HEK293 (cell line): Measurements from ENCODE around the gene RGS19.

ENCODE experiments used
- CTCF ChIA-PET: fragments of 350-600 bp; formaldehyde crosslinking; extraction: SDS; loops from one replicate; lab custom pipeline; 2021; ENCODE audit warnings: antibody characterized with exemption; lab: Yijun Ruan, JAX
- POLR2A ChIA-PET: fragments of 300-600 bp; formaldehyde crosslinking; extraction: SDS; loops from one replicate; lab custom pipeline; 2020; ENCODE audit warnings: antibody characterized with exemption, inconsistent platforms; lab: Yijun Ruan, JAX
- H3K27ac ChIP-seq: fragments of 200-500 bp; sonication (Bioruptor generic); 2 replicates; pipeline ENCODE4 v1.5.1; 2014; ENCODE audit warnings: low read depth, low read length, control low read depth, inconsistent platforms; ENCODE audit errors: extremely low read depth
- H3K36me3 ChIP-seq, 2 experiments: fragments of 200-500 bp in 1 of 2; sonication (Bioruptor generic) in 1 of 2; 1 replicate in 1 of 2; 2 replicates in 1 of 2; pipeline ENCODE4 v1.5.1; 2014 to 2017; ENCODE audit warnings: inconsistent platforms in 2 of 2, low read length in 2 of 2; ENCODE audit not compliant: control insufficient read depth in 2 of 2, insufficient read depth in 1 of 2
- H3K4me1 ChIP-seq: fragments of 200-500 bp; sonication (Bioruptor generic); 2 replicates; pipeline ENCODE4 v1.5.1; 2014; ENCODE audit warnings: mild to moderate bottlenecking, low read length, inconsistent platforms; ENCODE audit not compliant: control insufficient read depth, insufficient read depth
- H3K4me3 ChIP-seq: 2 replicates; pipeline ENCODE4 v1.5.1; 2011; ENCODE audit warnings: low read depth, mild to moderate bottlenecking, control low read depth, low read length, moderate library complexity
- H3K9me3 ChIP-seq: fragments of 200-500 bp; sonication (Bioruptor generic); 2 replicates; pipeline ENCODE4 v1.5.1; 2014; ENCODE audit warnings: low read depth, low read length, inconsistent platforms; ENCODE audit not compliant: control insufficient read depth, insufficient read depth
- EGR2 ChIP-seq: fragments of 450-650 bp; formaldehyde crosslinking; IDR thresholded peaks from 2 replicates; pipeline ENCODE4 v1.5.1; 2016; ENCODE audit warnings: low read depth, missing biosample characterization, missing genetic modification characterization
- FEZF1 ChIP-seq: fragments of 450-650 bp; formaldehyde crosslinking; IDR thresholded peaks from 2 replicates; pipeline ENCODE4 v1.5.1; 2016; ENCODE audit warnings: missing biosample characterization, missing genetic modification characterization
- MZF1 ChIP-seq: fragments of 450-650 bp; formaldehyde crosslinking; IDR thresholded peaks from 2 replicates; pipeline ENCODE4 v1.5.1; 2017; ENCODE audit warnings: missing biosample characterization, missing genetic modification characterization, borderline replicate concordance
- OVOL3 ChIP-seq: fragments of 450-650 bp; formaldehyde crosslinking; IDR thresholded peaks from 2 replicates; pipeline ENCODE4 v1.5.1; 2016; ENCODE audit warnings: missing biosample characterization, missing genetic modification characterization
- SCRT1 ChIP-seq: fragments of 450-650 bp; formaldehyde crosslinking; IDR thresholded peaks from 2 replicates; pipeline ENCODE4 v1.5.1; 2016; ENCODE audit warnings: missing biosample characterization, missing genetic modification characterization, borderline replicate concordance
- ZBTB17 ChIP-seq: fragments of 450-650 bp; formaldehyde crosslinking; IDR thresholded peaks from 2 replicates; pipeline ENCODE4 v1.5.1; 2016; ENCODE audit warnings: missing biosample characterization, missing genetic modification characterization
- ZBTB21 ChIP-seq: fragments of 450-650 bp; formaldehyde crosslinking; IDR thresholded peaks from 2 replicates; pipeline ENCODE4 v1.5.1; 2017; ENCODE audit warnings: missing biosample characterization, missing genetic modification characterization
- ZBTB48 ChIP-seq: fragments of 450-650 bp; formaldehyde crosslinking; IDR thresholded peaks from 2 replicates; pipeline ENCODE4 v1.5.1; 2016; ENCODE audit warnings: missing biosample characterization, missing genetic modification characterization
- ZNF121 ChIP-seq: fragments of 450-650 bp; formaldehyde crosslinking; IDR thresholded peaks from 2 replicates; pipeline ENCODE4 v1.5.1; 2016; ENCODE audit warnings: missing biosample characterization, missing genetic modification characterization
- ZNF140 ChIP-seq: fragments of 450-650 bp; formaldehyde crosslinking; IDR thresholded peaks from 2 replicates; pipeline ENCODE4 v1.5.1; 2016; ENCODE audit warnings: missing biosample characterization, missing genetic modification characterization
- ZNF175 ChIP-seq: fragments of 450-650 bp; formaldehyde crosslinking; IDR thresholded peaks from 2 replicates; pipeline ENCODE4 v1.5.1; 2016; ENCODE audit warnings: missing biosample characterization, missing genetic modification characterization
- ZNF184 ChIP-seq: fragments of 450-650 bp; IDR thresholded peaks from 2 replicates; pipeline ENCODE4 v1.5.1; 2018; ENCODE audit warnings: missing biosample characterization, mild to moderate bottlenecking, missing genetic modification characterization
- ZNF239 ChIP-seq: fragments of 450-650 bp; formaldehyde crosslinking; IDR thresholded peaks from 2 replicates; pipeline ENCODE4 v1.5.1; 2016; ENCODE audit warnings: missing biosample characterization, missing genetic modification characterization
- ZNF24 ChIP-seq: fragments of 450-650 bp; formaldehyde crosslinking; IDR thresholded peaks from 2 replicates; pipeline ENCODE4 v1.5.1; 2016; ENCODE audit warnings: missing biosample characterization, missing genetic modification characterization
- ZNF274 ChIP-seq, 2 experiments: fragments of 200-500 bp in 1 of 2; fragments of 450-650 bp in 1 of 2; sonication (Bioruptor generic) in 1 of 2; formaldehyde crosslinking in 1 of 2; IDR thresholded peaks; 2 replicates each; pipeline versions ENCODE4 v1.5.1 to v1.6.1; 2014 to 2016; ENCODE audit warnings: borderline replicate concordance in 1 of 2, inconsistent platforms in 1 of 2, low read length in 1 of 2, missing biosample characterization in 1 of 2, missing genetic modification characterization in 1 of 2
- ZNF292 ChIP-seq: fragments of 450-650 bp; formaldehyde crosslinking; IDR thresholded peaks from 2 replicates; pipeline ENCODE4 v1.5.1; 2016; ENCODE audit warnings: low read depth, missing biosample characterization, missing genetic modification characterization, borderline replicate concordance
- ZNF394 ChIP-seq: fragments of 450-650 bp; formaldehyde crosslinking; IDR thresholded peaks from 2 replicates; pipeline ENCODE4 v1.5.1; 2016; ENCODE audit warnings: missing biosample characterization, missing genetic modification characterization, mild to moderate bottlenecking, moderate library complexity, borderline replicate concordance
- ZNF549 ChIP-seq: fragments of 450-650 bp; IDR thresholded peaks from 2 replicates; pipeline ENCODE4 v1.5.1; 2018; ENCODE audit warnings: missing biosample characterization, missing genetic modification characterization, mild to moderate bottlenecking, inconsistent platforms, moderate library complexity
- ZNF621 ChIP-seq: fragments of 450-650 bp; formaldehyde crosslinking; IDR thresholded peaks from 2 replicates; pipeline ENCODE4 v1.5.1; 2017; ENCODE audit warnings: missing biosample characterization, missing genetic modification characterization
- ZNF654 ChIP-seq: fragments of 450-650 bp; formaldehyde crosslinking; IDR thresholded peaks from 2 replicates; pipeline ENCODE4 v1.5.1; 2016; ENCODE audit warnings: low read depth, missing biosample characterization, missing genetic modification characterization
- ZNF658 ChIP-seq: fragments of 450-650 bp; formaldehyde crosslinking; IDR thresholded peaks from 2 replicates; pipeline ENCODE4; 2016; ENCODE audit warnings: missing biosample characterization, missing genetic modification characterization
- ZNF701 ChIP-seq: fragments of 450-650 bp; formaldehyde crosslinking; IDR thresholded peaks from 2 replicates; pipeline ENCODE4 v1.5.1; 2016; ENCODE audit warnings: missing biosample characterization, missing genetic modification characterization
- ZNF747 ChIP-seq: fragments of 450-650 bp; formaldehyde crosslinking; IDR thresholded peaks from 2 replicates; pipeline ENCODE4 v1.5.1; 2016; ENCODE audit warnings: missing biosample characterization, missing genetic modification characterization
- ZNF776 ChIP-seq: fragments of 450-650 bp; formaldehyde crosslinking; IDR thresholded peaks from 2 replicates; pipeline ENCODE4 v1.5.0; 2017; ENCODE audit warnings: missing biosample characterization, missing genetic modification characterization, borderline replicate concordance
- ZNF777 ChIP-seq: fragments of 450-650 bp; formaldehyde crosslinking; IDR thresholded peaks from 2 replicates; pipeline ENCODE4 v1.5.1; 2017; ENCODE audit warnings: missing biosample characterization, missing genetic modification characterization, borderline replicate concordance
- TF ChIP-seq, protein P1 (sequence below): fragments of 450-650 bp; formaldehyde crosslinking; IDR thresholded peaks from 2 replicates; pipeline ENCODE4 v1.5.1; 2017; ENCODE audit warnings: missing biosample characterization, missing genetic modification characterization
- TF ChIP-seq, protein P2 (sequence below): fragments of 450-650 bp; formaldehyde crosslinking; IDR thresholded peaks from 2 replicates; pipeline ENCODE4 v1.5.1; 2016; ENCODE audit warnings: missing biosample characterization, missing genetic modification characterization
- TF ChIP-seq, protein P3 (sequence below): fragments of 450-650 bp; formaldehyde crosslinking; IDR thresholded peaks from 2 replicates; pipeline ENCODE4 v1.5.1; 2017; ENCODE audit warnings: missing biosample characterization, missing genetic modification characterization
- TF ChIP-seq, protein P4 (sequence below): fragments of 450-650 bp; formaldehyde crosslinking; IDR thresholded peaks from 2 replicates; pipeline ENCODE4 v1.5.1; 2016; ENCODE audit warnings: missing biosample characterization, missing genetic modification characterization
- TF ChIP-seq, protein P5 (sequence below): fragments of 450-650 bp; formaldehyde crosslinking; IDR thresholded peaks from 2 replicates; pipeline ENCODE4 v1.5.1; 2016; ENCODE audit warnings: missing biosample characterization, missing genetic modification characterization

The RGS19 gene

DNA sequence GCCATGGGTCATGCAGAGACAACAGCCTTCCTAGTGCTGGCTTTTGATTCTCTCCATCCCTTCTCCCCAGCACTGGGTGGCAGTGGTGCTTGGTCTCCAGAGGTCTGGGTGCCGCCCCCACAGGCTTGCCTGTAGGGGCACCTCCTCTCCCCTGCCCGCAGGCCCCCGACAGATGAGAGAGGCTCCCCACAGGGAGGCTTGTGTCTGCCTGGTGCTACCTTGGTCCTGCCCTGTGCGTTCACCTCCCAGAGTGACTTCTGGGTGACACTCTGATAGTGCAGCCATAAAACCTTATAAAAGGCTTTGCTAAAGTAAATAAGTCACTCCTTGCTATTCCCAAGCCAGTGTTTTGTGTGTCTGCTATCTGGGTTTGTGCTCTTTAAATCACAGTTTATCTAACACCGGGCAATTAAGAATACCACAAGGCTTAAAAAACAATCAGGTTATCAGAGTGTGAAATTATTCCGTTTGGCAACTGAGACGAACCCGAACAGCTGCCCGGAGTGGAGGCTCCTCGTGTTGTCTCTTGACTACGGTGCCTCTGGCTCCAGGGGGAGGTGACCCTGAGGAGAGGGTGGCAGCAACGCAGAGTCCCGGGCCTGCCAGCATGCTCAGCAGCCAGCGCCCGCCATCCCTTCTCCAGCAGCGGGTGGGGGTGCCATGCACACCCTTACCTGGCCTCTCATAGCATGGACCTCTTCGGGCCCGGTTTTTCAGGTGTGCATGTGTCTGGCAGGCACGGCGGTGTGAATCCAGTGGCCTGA is 48.8 kb downstream of the RGS19 start:
- peaks cover 12% of the 10 kb centered on the region for H3K4me1 ChIP-seq
- ChIA-PET CTCF (interaction anchor here (2.3 kb wide), 1 partner anchor 9 kb away, joined by 9 read pairs; no protein-coding TSS in a partner anchor), POLR2A (interaction anchor here (0.6 to 0.7 kb wide), 2 partner anchors 88 to 268 kb away, joined by 4 to 7 read pairs; no protein-coding TSS in a partner anchor)
- H3K4me3 ChIP-seq: no peak overlapping the region
- H3K27ac ChIP-seq: peak overlapping the region; percentile 49; the same call in 1 of the 2 replicates
- peaks cover 0 to 91% of the 10 kb centered on the region in 2 experiments; a peak in 2 of 3 replicates for H3K36me3 ChIP-seq
- no peaks in the 10 kb centered on the region for H3K9me3 ChIP-seq
- TF ChIP-seq MZF1 (tag by site-specific recombination): no peak
- no peak for TF ChIP-seq ZNF549 (tag by site-specific recombination)
- no peak for TF ChIP-seq ZNF274 (IDR thresholded peaks at IDR 0.05; ENCODE audit: low read length)
- TF ChIP-seq ZNF274 (tag by site-specific recombination; IDR thresholded peaks at IDR 0.05; ENCODE audit: borderline replicate concordance): no peak
- no peak for TF ChIP-seq ZNF24 (tag by site-specific recombination)
- TF ChIP-seq, protein P1, sequence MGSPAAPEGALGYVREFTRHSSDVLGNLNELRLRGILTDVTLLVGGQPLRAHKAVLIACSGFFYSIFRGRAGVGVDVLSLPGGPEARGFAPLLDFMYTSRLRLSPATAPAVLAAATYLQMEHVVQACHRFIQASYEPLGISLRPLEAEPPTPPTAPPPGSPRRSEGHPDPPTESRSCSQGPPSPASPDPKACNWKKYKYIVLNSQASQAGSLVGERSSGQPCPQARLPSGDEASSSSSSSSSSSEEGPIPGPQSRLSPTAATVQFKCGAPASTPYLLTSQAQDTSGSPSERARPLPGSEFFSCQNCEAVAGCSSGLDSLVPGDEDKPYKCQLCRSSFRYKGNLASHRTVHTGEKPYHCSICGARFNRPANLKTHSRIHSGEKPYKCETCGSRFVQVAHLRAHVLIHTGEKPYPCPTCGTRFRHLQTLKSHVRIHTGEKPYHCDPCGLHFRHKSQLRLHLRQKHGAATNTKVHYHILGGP: no peak
- TF ChIP-seq, protein P2, sequence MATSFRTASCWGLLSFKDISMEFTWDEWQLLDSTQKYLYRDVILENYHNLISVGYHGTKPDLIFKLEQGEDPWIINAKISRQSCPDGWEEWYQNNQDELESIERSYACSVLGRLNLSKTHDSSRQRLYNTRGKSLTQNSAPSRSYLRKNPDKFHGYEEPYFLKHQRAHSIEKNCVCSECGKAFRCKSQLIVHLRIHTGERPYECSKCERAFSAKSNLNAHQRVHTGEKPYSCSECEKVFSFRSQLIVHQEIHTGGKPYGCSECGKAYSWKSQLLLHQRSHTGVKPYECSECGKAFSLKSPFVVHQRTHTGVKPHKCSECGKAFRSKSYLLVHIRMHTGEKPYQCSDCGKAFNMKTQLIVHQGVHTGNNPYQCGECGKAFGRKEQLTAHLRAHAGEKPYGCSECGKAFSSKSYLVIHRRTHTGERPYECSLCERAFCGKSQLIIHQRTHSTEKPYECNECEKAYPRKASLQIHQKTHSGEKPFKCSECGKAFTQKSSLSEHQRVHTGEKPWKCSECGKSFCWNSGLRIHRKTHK: no peak
- TF ChIP-seq, protein P3, sequence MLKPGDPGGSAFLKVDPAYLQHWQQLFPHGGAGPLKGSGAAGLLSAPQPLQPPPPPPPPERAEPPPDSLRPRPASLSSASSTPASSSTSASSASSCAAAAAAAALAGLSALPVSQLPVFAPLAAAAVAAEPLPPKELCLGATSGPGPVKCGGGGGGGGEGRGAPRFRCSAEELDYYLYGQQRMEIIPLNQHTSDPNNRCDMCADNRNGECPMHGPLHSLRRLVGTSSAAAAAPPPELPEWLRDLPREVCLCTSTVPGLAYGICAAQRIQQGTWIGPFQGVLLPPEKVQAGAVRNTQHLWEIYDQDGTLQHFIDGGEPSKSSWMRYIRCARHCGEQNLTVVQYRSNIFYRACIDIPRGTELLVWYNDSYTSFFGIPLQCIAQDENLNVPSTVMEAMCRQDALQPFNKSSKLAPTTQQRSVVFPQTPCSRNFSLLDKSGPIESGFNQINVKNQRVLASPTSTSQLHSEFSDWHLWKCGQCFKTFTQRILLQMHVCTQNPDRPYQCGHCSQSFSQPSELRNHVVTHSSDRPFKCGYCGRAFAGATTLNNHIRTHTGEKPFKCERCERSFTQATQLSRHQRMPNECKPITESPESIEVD (tag by site-specific recombination): peak; percentile 96
- TF ChIP-seq ZNF658 (tag by site-specific recombination): no peak
- no peak for TF ChIP-seq ZNF776 (tag by site-specific recombination)
- no peak for TF ChIP-seq ZNF394 (tag by site-specific recombination)
- peak; percentile 61; the same call in 1 of the 2 replicates for TF ChIP-seq SCRT1 (tag by site-specific recombination)
- TF ChIP-seq EGR2 (tag by site-specific recombination): no peak
- TF ChIP-seq ZNF140 (tag by site-specific recombination): no peak
- TF ChIP-seq, protein P4, sequence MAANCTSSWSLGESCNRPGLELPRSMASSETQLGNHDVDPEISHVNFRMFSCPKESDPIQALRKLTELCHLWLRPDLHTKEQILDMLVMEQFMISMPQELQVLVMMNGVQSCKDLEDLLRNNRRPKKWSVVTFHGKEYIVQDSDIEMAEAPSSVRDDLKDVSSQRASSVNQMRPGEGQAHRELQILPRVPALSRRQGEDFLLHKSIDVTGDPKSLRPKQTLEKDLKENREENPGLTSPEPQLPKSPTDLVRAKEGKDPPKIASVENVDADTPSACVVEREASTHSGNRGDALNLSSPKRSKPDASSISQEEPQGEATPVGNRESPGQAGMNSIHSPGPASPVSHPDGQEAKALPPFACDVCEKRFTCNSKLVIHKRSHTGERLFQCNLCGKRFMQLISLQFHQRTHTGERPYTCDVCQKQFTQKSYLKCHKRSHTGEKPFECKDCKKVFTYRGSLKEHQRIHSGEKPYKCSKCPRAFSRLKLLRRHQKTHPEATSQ (tag by site-specific recombination): no peak
- TF ChIP-seq, protein P5, sequence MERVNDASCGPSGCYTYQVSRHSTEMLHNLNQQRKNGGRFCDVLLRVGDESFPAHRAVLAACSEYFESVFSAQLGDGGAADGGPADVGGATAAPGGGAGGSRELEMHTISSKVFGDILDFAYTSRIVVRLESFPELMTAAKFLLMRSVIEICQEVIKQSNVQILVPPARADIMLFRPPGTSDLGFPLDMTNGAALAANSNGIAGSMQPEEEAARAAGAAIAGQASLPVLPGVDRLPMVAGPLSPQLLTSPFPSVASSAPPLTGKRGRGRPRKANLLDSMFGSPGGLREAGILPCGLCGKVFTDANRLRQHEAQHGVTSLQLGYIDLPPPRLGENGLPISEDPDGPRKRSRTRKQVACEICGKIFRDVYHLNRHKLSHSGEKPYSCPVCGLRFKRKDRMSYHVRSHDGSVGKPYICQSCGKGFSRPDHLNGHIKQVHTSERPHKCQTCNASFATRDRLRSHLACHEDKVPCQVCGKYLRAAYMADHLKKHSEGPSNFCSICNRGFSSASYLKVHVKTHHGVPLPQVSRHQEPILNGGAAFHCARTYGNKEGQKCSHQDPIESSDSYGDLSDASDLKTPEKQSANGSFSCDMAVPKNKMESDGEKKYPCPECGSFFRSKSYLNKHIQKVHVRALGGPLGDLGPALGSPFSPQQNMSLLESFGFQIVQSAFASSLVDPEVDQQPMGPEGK: 0 out of 2 replicates have a peak, but pooled peaks have one; percentile 49
- TF ChIP-seq FEZF1 (tag by site-specific recombination): peak; percentile 96
- no peak for TF ChIP-seq ZNF239 (tag by site-specific recombination)
- no peak for TF ChIP-seq ZNF175 (tag by site-specific recombination)
- TF ChIP-seq OVOL3: peak; percentile 88
- no peak for TF ChIP-seq ZNF701 (tag by site-specific recombination)
- TF ChIP-seq ZBTB21 (tag by site-specific recombination): no peak
- no peak for TF ChIP-seq ZNF654 (tag by site-specific recombination)
- TF ChIP-seq ZBTB17 (tag by site-specific recombination): 0 out of 2 replicates have a peak, but pooled peaks have one; percentile 18
- TF ChIP-seq ZNF777 (tag by site-specific recombination): no peak
- no peak for TF ChIP-seq ZNF292 (tag by site-specific recombination)
- TF ChIP-seq ZNF121: no peak; the same call in 1 of the 2 replicates
- TF ChIP-seq ZNF184: no peak
- TF ChIP-seq ZNF621 (tag by site-specific recombination): no peak
- no peak for TF ChIP-seq ZNF747
- TF ChIP-seq ZBTB48 (tag by site-specific recombination): no peak
